HG02885 (cell line): ENCODE results near the gene RIIAD1.
"Not testable (repeated sequence)": the region's sequence is repeated elsewhere in the genome, so short reads cannot be mapped to it uniquely, and the experiment has no call there.

Source experiments
- ATAC-seq: cut with Tn5 transposase; IDR thresholded peaks from one replicate; pipeline ENCODE4 v1.9.1; 2021; ENCODE audit warnings: mild to moderate bottlenecking; ENCODE audit not compliant: unreplicated experiment, poor library complexity

RIIAD1 gene, protein sequence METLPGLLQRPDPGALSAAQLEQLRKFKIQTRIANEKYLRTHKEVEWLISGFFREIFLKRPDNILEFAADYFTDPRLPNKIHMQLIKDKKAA

DNA sequence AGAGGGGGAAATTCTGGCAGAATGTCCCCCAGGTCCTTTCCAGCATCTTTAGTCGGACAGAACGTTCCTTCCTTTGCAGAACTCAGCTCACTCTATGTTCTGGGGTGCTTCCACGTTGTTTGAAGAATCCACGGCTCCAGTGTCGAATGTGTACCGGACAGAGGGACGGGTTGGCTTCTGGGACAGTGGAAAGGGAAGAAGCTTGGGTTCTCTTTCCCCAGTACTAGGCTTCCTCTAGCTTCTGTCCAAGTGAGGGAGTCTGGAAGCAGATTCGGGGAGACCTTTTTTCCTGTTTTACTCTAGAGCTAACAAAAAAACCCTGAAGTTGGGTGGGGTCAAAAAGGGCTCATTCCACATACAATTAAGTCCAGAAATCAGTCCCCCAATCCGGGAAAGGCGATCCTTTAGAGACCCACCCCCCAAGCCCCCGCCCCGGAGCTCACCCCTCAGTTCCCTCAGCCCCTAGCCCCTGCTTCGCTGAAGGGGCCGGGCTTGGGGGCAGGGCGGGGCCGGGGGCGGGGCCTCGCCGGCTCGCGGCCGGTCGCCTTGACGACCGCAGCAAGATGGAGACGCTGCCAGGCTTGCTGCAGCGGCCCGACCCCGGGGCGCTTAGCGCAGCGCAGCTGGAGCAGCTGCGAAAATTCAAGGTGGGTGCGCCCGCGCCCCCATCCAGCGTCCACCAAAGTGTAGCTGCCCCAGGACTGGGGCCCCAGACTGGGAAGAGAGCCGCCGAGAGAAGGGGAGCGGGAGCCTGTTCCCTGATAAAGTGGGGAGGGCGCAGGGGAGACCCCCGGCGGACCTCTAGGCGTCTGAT is at the start of gene RIIAD1:
Gene RIIAD1, plus strand, starts transcription at position 549 of the 814 bp plus-strand sequence. Its CDS starts 15 bp downstream, at position 564.
- no peak for ATAC-seq

DNA sequence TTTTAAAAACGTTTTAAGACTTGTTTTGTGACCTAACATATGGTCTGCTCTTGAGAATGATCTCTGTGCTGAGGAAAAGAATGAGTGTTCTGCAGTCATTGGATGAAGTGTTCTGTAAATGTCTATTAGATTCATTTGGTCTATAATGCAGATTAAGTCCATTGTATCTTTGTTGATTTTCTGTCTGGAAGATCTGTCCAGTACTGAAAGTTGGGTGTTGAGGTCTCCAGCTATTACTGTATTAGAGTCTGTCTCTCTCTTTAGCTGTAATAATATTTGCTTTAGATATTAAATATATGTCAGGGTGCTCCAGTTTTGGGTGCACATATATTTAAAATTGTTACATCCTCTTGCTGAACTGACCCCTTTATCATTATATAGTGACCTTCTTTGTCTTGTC is 47.9 kb upstream of the RIIAD1 start:
- no peak for ATAC-seq

DNA sequence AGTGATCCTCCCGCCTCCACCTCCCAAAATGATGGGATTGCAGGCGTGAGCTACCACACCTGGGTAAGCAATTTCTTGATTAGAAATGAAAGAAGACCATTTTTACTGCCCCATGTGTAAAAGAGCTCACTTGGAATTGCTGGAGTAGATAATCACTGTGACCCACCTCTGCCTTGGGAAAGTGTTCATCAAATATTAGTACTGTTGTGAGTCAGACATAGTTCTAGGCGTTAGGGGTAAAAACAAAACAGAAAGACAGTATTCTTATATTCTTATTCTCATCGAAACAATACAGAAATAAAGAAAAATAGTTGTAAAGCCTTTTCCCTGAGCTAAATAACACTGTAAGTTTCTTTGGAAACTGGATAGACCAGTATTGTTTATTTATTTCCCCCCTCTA is 40.9 kb upstream of the RIIAD1 start:
- no peak for ATAC-seq

DNA sequence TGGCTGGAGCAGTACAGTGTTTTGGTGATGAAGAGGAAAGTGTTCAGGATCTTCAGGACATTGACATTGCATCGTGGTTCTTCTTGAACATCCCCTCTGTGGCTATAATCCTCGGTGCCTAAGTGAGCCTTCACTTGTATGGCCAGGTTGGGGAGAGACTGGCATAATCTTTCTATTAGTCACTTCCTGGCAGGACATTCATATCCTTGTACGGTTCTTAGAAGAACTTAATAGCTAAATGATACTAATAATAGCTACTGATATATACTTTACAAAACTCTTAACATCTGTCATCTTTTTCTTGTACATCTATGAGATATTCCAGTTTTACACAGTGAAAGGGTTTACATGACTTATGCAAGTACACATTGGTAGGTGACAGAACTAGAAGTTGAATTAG is 40.5 kb upstream of the RIIAD1 start:
- no peak for ATAC-seq

DNA sequence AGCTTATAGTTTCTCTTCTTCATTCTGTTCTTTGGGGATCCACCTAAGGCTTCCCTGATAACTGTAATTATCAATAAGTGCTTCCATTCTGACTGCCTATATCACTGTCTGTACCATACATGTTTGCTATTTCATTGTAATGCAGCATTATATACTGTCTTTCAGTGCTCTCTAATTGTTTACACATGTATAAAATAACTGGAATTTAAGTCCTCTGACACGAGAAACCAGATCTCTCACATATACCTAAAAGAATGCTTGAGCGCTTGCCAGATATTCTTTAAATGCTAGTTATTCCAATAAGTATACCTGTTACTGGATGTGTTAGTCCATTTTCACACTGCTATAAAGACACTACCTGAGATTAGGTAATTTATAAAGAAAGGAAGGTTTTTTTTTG is 39.4 kb upstream of the RIIAD1 start:
- ATAC-seq, result no peak

DNA sequence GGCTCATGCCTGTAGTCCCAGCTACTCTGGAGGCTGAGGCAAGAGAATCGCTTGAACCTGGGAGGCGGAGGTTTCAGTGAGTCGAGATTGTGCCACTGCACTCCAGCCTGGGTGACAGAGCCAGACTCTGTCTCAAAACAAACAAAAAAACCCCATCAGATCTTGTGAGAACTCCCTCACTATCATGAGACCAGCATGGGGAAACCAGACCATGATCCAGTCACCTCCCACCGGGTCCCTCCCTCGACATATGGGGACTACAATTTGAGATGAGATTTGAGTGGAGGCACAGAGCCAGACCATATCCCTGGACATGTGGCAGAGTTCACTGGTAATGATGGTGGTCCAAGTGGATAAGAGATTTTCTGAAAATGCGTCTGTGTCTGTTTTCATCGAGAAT is 38.4 kb upstream of the RIIAD1 start:
- ATAC-seq, result not testable (repeated sequence)

DNA sequence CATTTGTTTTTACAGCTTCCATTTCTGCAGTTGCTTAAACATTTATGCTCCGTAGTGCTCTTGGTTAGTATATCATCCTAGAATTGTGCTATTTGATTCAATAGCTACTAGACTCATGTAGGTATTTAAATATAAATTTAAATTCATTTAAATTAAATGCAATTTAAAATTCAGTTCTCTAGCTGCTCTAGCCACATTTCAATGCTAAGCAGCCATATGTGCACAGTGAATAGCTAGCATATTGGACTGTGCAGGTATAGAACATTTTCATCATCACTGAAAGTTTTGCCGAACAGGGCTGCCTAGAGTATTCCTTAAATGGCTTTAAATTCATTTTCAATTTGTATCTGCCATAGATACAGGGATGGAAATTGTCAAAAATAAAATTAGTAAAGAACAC is 37.2 kb upstream of the RIIAD1 start:
- ATAC-seq, result no peak

DNA sequence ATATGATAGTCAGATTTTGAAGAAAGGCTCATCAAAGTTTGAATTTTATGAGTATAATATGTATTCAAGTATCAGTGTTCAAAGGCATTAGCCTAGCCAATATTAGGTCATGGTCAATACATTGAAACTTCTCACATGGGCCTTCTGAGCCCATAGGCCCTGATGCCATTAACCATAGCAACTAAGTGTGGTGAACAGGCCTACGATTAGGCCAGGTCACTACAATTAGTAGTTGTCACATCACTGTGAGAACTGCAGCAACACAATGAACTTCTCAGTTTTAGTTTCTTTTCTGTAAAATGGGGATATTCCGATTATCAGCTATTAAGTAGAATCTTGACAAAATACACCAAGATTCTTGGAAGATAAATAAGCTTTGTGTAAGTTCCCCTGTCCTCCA is 34.8 kb upstream of the RIIAD1 start:
- no peak for ATAC-seq

DNA sequence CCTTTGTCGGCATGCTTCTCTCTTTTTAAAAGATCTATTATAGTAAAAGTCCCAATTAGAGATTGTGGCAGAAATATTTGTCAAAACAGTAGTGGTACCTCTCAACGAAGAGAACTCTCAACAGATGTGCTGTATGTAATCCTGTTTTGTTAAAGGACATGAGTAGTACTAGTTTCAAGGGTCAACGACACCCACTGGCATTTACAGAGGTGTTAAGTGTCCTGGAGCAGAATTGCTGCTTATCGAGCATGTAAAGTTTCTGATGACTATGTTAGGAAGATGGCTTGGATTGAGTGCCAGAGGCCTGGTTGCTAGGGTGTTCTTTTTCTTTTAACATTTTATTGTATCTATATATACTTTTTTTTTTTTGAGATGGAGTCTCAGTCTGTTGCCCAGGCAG is 31.8 kb upstream of the RIIAD1 start:
- no peak for ATAC-seq

DNA sequence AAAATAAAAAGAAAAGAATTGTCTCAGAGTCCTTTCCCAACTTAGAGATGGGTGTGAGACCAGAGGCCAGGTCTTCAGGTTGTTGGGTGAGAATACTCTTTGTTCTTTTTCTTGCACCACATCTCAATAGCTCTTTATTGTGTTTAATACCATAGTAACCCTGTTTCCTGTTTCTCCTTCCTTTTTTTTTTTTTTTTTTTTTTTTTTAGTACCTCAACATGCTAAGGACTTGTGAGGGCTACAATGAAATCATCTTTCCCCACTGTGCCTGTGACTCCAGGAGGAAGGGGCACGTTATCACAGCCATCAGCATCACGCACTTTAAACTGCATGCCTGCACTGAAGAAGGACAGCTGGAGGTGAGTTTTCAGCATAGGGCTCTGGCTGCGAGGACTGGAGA is 29.1 kb upstream of the RIIAD1 start:
- no peak for ATAC-seq

DNA sequence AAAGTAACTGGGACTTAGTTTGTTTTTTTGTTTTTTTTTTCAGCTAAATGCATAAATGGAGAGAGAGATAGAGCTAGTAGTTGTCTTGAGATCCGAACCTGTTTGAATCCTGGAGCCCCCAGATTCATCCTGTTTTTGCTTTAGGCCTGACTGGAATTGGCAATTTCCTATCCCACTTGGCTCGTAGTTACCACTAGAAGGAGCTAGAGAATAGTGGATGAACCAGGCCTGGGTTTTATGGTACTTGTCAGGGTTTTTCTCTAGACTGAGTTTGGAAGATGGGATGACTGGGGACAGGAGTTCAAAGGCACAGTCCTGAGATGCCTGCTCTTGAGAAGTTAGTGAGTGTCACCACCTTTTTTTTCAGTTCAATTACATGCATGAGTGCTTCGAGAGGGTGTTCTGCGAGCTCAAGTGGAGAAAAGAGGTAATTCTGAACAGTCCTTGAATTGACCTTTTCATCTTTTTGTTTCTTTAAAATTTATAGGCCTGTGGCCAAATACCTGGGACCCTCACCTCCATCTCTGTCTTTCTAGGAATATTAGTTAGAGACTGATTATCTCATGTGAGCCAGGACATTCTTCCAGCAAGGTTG is 28.2 kb upstream of the RIIAD1 start:
- no peak for ATAC-seq

DNA sequence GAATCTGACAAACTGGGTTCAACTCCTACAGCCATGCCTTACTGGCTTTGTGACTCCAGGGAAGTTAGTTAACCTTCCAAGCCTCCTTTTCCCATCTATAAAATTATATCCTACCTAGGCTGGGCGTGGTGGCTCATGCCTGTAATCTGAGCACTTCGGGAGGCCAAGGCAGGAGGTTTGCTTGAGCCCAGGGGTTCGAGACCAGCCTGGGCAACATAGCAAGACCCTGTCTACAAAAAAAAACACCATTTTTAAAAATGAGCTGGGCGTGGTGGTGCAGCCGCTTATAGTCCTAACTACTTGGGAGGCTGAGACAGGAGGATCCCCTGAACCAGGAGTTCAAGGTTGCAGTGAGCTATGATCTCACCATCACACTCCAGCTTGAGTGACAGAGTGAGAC is 19.8 kb upstream of the RIIAD1 start:
- ATAC-seq, result no peak

DNA sequence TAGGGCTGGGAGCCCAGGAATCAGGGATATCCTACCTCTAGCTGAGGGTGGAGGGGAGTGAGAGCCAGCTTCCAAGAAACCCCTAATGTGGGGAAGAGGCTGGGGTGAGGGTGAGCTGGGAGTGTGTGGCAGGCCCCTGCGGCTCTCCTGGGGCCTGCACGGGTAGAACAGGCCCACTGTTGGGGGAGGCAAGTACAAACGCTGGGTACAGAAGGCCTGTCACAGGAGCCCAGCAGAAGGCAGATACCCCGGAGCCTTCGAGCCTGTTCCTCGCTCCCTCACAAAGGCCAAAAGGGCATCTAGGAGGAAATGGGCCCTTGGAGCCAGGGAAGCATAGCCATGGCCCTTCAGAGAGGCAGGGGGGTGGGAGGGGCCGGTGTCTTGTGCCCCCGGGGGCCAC is 18.4 kb upstream of the RIIAD1 start:
- ATAC-seq, result no peak

DNA sequence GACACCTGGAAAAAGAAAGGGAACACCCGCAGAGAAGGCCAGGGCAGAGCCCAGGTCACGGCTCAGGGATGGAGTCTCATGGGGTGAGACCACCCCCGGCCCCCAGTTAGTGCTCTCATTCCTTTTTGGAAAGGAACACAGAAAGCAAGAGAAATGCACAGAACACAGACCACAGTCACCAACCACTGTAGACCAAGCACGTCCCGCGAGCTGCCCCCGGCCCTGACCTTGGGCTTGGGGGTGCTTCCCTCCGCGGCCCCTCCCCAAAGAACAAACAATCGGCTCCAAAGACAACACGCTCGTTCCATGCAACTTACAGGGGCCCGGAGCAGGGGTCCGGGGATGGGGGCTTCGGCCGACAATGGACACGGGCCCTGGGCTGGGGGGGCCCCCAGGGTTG is 17.5 kb upstream of the RIIAD1 start:
- no peak for ATAC-seq

DNA sequence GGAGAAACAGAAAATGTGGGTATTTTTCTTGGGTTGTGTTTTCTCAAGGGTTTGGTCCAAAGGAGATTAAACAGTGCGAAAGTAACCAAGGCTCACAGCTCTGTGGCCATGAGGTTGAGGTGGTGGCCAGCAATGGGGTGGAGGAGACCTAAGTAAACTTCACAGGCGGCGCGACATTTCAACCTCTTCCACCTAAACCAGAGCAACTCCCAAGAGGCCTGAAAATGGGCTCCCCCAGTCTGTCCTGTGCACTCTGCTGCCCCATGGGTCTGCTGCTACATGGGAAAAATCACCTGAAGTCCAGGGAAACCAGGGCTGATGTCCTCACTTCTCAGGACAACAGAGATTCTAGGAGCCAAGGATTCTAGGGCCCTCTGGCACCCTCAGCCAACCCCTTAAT is 17.1 kb upstream of the RIIAD1 start:
- no peak for ATAC-seq

DNA sequence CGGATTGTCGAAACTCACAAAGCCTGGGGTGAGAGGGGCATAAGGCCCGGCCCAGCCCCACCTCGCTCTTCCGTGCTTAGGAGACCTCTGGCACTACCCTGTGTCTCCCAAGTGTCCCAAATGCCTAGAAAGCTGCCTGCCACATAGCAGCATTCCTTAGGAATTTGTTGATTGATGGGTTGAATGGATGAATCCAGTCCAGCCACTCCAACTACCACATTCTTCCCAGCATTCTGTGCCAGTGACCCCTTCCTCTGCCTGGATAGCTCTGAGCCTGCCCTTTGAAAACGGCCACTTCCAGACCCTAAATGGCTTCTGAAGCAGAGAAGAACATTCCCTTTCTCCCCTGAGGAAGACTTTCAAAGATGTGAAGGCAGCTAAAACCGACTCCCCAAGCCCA is 16.2 kb upstream of the RIIAD1 start:
- no peak for ATAC-seq

DNA sequence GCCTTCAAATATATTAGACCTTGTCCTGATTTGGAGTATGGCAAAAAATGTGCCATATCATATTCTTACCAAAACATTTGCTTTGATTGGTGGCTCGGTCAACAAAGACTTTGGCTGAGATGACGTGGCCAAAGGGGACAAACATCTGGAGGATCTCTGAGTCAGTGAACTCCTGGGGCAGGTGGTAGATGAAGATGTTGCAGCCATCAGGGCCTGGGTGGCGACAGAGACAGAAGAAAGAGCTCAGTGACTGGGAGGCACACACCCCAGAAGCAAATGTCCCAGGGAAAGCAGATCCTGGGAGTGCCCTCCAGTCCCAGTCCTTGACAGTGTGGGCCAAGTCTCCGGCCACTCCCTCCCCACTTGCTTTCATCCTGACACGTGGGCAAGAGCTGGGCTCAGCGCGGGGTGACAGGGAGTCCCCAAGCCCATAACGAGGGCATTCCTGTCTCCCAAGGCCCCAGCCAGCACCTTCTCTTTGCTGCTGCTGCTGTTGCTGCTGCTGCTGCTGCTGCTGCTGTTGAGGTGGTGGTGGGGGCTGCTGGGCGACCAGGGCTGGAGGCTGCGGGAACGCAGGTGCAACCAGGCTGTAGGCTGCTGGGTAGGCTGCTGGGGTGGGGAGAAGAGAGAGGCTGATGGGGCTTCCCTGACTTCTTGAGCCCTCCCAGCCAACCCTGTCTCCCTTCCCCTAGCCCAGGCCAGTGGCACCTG is 15.4 kb upstream of the RIIAD1 start:
- no peak for ATAC-seq

DNA sequence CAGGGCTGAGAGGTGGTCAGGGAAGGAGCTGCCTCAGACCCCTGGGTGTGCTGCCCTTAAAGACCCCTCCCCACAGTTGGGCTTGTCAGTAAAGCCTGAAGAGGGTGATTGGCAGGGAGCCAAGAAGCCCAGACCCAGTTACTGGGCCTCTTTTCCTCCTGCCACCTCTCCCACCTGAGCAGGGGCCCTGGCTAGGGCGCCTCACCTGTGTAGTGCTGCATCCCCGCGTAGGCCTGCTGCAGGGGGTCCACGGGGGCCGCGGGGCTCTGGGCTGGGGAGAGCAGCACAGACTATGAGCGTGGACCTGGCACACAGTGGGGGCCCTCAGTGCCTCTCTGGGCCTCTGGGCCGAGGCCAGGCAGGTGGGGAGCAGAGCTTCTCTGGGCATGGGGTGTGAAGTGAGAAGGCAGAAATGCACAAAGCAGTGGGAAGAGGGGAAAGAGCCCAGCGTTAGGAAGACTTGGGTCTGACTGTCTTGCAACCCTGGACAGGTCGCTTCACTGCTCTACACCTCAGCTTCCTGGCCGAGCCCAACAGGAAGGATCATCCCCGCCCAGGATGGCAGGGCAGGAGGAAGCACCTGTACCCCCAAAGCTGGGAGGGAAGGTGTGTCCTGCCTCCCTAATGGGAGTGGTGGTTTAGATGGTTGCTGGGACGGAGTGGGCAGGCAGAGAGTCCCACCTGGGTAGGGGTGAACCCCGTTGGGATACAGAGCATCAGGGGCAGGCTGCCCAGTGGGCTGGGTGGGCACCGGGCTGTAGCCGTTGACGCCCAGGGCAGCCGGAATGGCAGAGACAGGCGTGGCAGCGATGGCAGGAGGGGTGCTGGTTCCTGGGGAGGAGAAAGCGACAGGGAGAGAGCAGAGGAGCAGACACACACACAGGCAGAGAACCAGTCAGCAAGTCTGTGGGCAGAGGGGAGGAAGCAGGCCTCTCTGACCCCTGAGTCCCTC is 14.6 kb upstream of the RIIAD1 start:
- ATAC-seq, result no peak

DNA sequence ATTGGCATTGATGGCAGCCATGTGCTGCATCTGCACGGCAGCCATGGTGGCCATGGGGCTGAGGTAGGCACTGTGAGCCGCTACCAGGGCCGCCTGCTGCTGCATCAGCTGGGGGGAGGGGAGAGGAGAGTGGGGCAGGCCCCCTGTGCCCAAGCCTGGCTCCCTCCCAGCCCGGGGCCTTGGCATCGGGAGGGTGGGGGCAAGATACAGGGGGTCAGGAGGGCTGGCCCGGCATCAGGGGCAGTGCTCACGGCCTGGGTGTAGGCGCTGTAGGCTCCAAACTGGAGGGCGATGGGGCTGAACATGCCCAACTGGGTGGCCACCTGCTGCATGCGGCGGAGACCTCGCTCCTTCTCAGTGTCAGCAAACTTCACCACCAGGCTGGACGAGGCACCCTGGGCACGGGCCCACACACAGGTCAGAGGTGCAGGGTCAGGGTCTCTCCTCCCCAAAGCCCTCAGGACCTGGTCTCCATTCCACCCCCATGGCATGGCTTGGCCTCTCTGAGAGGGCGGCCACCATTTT is 13.7 kb upstream of the RIIAD1 start:
- no peak for ATAC-seq

DNA sequence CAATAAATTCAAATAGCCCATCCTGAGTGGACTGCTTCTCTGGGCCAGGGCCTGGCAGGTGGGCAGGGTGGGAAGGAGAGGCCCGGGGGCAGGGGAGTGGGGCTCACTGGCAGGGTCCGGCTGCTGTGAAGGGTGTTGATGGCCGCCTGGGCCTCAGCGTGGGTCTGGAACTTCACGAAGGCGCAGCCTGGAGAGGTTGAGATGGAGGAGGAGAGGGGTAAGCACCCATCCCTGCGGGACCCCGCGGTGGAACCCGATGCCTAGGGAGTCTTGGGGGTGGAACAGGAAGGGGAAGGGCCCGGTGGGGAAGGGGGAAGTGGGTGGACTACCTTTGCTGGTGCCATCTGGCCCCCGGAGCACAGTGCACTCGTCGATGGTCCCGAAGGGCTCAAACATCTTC is 12.4 kb upstream of the RIIAD1 start:
- no peak for ATAC-seq
